Neural progenitor cell (in vitro differentiated cells): ENCODE data around the gene NT5DC1.
A peak's percentile ranks its signal among the peaks of the same experiment; 100 is the strongest.

ENCODE experiments used
- CTCF ChIP-seq: fragments of 200-600 bp; sonication (generic); IDR thresholded peaks from 2 replicates; pipeline ENCODE4 v1.5.1; 2017; ENCODE audit warnings: antibody characterized with exemption, mild to moderate bottlenecking
- EZH2 ChIP-seq: fragments of 200-600 bp; sonication (generic); IDR thresholded peaks from 2 replicates; pipeline ENCODE4 v1.6.1; 2017; ENCODE audit warnings: antibody characterized with exemption, mild to moderate bottlenecking, moderate library complexity
- EZH2phosphoT487 ChIP-seq: fragments of 200-600 bp; sonication (generic); IDR thresholded peaks from 2 replicates; pipeline ENCODE4 v1.6.1; 2017; ENCODE audit warnings: antibody characterized with exemption

- TF ChIP-seq EZH2phosphoT487 (no peak), CTCF (peak; percentile 54), EZH2 (no peak)
Measured at GRCh38 chr6:116096979-116097816, 3.5 kb upstream of the NT5DC1 start.
